ENCODE measurements around the gene SOCS3.

Gene SOCS3, protein sequence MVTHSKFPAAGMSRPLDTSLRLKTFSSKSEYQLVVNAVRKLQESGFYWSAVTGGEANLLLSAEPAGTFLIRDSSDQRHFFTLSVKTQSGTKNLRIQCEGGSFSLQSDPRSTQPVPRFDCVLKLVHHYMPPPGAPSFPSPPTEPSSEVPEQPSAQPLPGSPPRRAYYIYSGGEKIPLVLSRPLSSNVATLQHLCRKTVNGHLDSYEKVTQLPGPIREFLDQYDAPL

GRCh38 chr17:78359997-78360370 is at the start of gene SOCS3:
Gene SOCS3, minus strand, starts transcription at chr17:78360077. Its CDS starts 982 bp downstream, at chr17:78359095.
- Mint-ChIP-seq H3K36me3 (ENCODE audit: low read depth) (peaks cover 44% of the 10 kb centered on the region), H3K9me3 (no peaks in the 10 kb centered on the region), H3K27ac (peak within 1 kb of the TSS; percentile 99), H3K27me3 (peaks cover 2% of the 10 kb centered on the region), H3K4me3 (peak within 1 kb of the TSS; percentile 96), H3K4me1 (ENCODE audit: low read depth) (peaks cover 40% of the 10 kb centered on the region)
- DNase-seq: peak; percentile 98

- H3K27ac Mint-ChIP-seq: peak overlapping the region; percentile 65
These were observed 49.5 kb upstream of the SOCS3 start for GRCh38 chr17:78409191-78409928.

DNA sequence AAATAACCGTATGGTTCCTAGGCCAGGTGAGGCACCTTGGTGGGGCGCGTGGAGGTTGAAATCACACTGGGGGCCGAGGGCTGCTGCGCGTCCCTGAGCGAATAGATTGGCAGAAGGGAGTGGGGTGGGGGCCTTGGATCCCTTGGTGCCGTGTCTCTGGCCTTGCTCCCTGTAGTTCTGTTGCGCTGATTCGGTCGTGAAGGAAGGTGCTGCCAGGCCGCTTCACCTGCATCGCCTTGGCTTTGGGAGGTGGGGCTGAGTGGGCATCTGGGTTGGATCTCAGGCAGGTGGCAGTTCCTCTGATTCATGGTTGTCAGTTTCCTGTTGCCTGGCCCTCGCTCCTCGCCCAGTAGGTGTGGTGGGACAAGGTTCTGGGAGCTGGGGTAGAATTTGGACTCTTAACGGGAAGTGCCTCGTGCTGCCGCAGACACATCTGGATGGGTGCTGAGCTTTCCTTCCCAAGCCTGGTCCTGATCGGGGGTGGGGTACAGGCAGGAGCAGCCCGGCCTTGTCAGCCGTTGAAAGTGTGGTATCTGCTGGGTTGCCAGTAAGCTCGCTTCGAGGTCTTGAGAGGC is 48.7 kb upstream of the SOCS3 start:
- H3K27ac Mint-ChIP-seq: peak overlapping the region; percentile 65
- no peak for DNase-seq
- peaks cover 92% of the 10 kb centered on the region for H3K36me3 Mint-ChIP-seq (ENCODE audit: low read depth)
- peaks cover 64% of the 10 kb centered on the region for H3K4me1 Mint-ChIP-seq (ENCODE audit: low read depth)
- no peaks in the 10 kb centered on the region for H3K27me3 Mint-ChIP-seq
- H3K9me3 Mint-ChIP-seq: no peaks in the 10 kb centered on the region
- no peak overlapping the region for H3K4me3 Mint-ChIP-seq

More at GRCh38 chr17:78409191-78409928, 49.5 kb upstream of the SOCS3 start:
- H3K4me3 Mint-ChIP-seq: no peak overlapping the region
- no peak for DNase-seq
- H3K4me1 Mint-ChIP-seq (ENCODE audit: low read depth): peaks cover 72% of the 10 kb centered on the region
- peaks cover 92% of the 10 kb centered on the region for H3K36me3 Mint-ChIP-seq (ENCODE audit: low read depth)
- no peaks in the 10 kb centered on the region for H3K27me3 Mint-ChIP-seq
- no peaks in the 10 kb centered on the region for H3K9me3 Mint-ChIP-seq

DNA sequence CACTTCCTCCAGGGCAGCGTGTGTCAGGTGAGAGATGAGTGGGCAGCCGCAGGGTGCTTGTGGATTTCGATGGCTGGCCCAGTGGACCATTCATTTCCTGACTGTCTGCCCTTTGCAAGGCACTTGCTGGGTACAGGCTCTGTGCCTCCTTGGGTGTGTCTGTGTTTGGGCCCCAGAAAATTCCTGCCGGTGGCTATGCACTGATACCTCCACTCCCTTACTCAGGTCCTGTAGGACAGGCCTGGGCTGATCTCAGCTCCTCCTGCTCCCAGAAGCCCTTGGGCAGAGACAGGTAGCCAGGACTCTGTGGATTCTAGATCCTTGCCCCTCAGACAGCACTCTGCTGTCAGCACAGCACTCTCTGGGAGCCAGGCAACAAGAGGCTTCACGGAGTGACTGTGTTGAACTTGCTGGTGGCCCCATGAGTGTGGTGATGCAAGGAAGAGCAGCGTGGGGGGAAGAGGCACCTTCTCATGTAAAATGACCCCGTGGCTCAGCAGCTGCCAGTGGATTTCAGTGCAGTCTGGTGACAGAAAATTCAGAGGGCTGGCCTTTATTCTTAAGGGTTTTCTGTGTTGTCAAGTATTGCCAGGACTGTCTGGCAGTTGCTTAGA is 47.6 kb upstream of the SOCS3 start:
- Mint-ChIP-seq H3K27ac (peak overlapping the region; percentile 65), H3K4me3 (no peak overlapping the region), H3K27me3 (no peaks in the 10 kb centered on the region), H3K36me3 (ENCODE audit: low read depth) (peaks cover 92% of the 10 kb centered on the region), H3K4me1 (ENCODE audit: low read depth) (peaks cover 54% of the 10 kb centered on the region), H3K9me3 (no peaks in the 10 kb centered on the region)
- DNase-seq: no peak

DNA sequence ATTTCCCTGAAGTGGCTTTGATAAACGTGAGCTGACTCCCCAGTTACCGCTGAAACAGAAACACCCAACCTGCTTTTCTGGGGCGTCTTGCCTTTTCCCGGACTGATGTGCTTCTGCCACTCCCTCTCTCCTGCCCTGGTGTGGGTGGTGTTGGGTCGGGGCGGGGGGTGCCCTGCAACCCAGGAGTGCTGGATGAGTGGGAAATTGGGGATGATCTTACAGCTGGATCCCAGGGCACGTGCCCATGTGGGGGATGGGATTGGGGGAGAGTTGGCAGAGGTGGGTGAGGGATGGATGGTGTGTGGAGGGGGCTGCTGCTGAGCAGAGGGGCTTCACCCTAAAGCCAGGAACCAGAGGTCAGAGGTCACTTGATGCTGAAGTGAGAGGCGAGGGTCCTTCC is 47.0 kb upstream of the SOCS3 start:
- H3K36me3 Mint-ChIP-seq (ENCODE audit: low read depth): peaks cover 89% of the 10 kb centered on the region
- H3K27ac Mint-ChIP-seq: peak overlapping the region; percentile 65
- peaks cover 48% of the 10 kb centered on the region for H3K4me1 Mint-ChIP-seq (ENCODE audit: low read depth)
- H3K27me3 Mint-ChIP-seq: no peaks in the 10 kb centered on the region
- H3K4me3 Mint-ChIP-seq: no peak overlapping the region
- no peaks in the 10 kb centered on the region for H3K9me3 Mint-ChIP-seq
- DNase-seq: no peak

DNA sequence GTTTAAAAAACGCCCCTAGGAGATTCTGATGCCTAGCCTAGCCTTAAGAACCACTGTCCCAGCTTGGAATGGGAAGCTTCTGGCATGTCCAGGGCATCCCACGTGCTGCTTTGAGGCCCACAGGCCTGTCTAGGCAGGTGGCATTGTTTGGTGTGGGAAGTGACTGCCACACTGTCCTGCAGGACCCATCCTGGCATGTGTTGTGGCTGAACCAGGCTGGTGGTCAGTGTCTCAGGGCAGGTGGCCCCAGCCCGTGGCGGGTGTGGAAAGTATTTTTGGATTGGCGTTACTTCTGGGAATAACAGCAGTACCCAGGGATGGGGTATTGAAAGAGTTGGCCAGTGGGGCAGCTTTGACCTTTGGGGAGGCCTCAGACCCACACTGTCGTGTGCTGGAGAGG is 46.5 kb upstream of the SOCS3 start:
- no peaks in the 10 kb centered on the region for H3K9me3 Mint-ChIP-seq
- no peak overlapping the region for H3K4me3 Mint-ChIP-seq
- H3K27ac Mint-ChIP-seq: peak overlapping the region; percentile 65
- H3K27me3 Mint-ChIP-seq: no peaks in the 10 kb centered on the region
- H3K4me1 Mint-ChIP-seq (ENCODE audit: low read depth): peaks cover 46% of the 10 kb centered on the region
- peaks cover 91% of the 10 kb centered on the region for H3K36me3 Mint-ChIP-seq (ENCODE audit: low read depth)
- DNase-seq: no peak

- Mint-ChIP-seq H3K36me3 (ENCODE audit: low read depth) (peaks cover 96% of the 10 kb centered on the region), H3K27ac (no peak overlapping the region), H3K27me3 (no peaks in the 10 kb centered on the region), H3K4me3 (no peak overlapping the region), H3K4me1 (ENCODE audit: low read depth) (peaks cover 30% of the 10 kb centered on the region), H3K9me3 (no peaks in the 10 kb centered on the region)
- no peak for DNase-seq
These were observed 43.9 kb upstream of the SOCS3 start for GRCh38 chr17:78403822-78404221.

DNA sequence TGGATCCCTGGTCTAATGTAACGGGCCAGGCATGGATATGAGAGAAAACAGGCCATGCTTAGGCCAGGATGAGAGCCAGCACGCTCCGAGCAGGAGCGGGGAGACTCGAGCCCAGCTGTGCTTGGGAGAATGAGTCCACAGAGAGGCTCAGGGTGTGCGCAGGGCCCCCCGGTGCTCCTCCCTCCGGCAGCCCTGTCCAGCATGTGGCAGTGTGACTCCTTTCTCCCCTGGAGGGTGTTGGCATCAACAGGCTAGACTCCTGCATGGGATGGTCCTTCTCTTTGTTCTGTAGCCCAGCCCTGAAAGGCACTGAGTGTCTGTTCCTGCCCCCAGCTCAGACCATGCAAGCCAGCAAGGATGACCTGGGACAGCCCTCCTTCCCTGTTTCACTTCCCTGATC is 42.0 kb upstream of the SOCS3 start:
- Mint-ChIP-seq H3K9me3 (no peaks in the 10 kb centered on the region), H3K27ac (peak overlapping the region; percentile 85), H3K36me3 (ENCODE audit: low read depth) (peaks cover 96% of the 10 kb centered on the region), H3K4me3 (no peak overlapping the region), H3K27me3 (no peaks in the 10 kb centered on the region), H3K4me1 (ENCODE audit: low read depth) (peaks cover 15% of the 10 kb centered on the region)
- no peak for DNase-seq

- Mint-ChIP-seq H3K9me3 (no peaks in the 10 kb centered on the region), H3K4me1 (ENCODE audit: low read depth) (peaks cover 9% of the 10 kb centered on the region), H3K4me3 (no peak overlapping the region), H3K27me3 (no peaks in the 10 kb centered on the region), H3K27ac (peak overlapping the region; percentile 85), H3K36me3 (ENCODE audit: low read depth) (peaks cover 96% of the 10 kb centered on the region)
- no peak for DNase-seq
These were observed 41.4 kb upstream of the SOCS3 start for GRCh38 chr17:78401246-78401645.

GRCh38 chr17:78400581-78401240 is 40.8 kb upstream of the SOCS3 start:
- Mint-ChIP-seq H3K36me3 (ENCODE audit: low read depth) (peaks cover 97% of the 10 kb centered on the region), H3K4me1 (ENCODE audit: low read depth) (peaks cover 6% of the 10 kb centered on the region), H3K4me3 (no peak overlapping the region), H3K27me3 (no peaks in the 10 kb centered on the region), H3K9me3 (no peaks in the 10 kb centered on the region), H3K27ac (peak overlapping the region; percentile 85)
- DNase-seq: no peak

DNA sequence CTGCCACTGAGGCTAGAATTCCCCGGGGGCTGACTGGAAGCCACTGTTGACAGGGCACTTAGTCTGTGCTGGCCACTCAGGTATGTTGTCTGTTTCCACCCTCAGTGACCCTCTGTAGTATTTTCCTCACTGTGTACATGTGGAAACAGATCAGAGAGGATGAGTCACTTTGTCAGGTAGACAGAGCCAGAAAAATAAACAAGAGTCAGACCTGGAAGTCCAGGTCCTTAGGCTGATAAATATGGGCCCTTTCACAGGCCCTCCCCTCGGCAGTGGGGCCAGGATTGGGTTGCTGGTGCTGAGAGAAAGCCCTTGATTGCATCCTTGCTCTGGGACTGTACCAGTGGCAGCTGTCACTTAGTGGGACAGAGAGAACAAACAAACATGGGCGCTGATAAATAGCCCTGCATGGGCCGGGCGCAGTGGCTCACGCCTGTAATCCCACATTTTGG is 39.8 kb upstream of the SOCS3 start:
- no peak for DNase-seq
- H3K4me1 Mint-ChIP-seq (ENCODE audit: low read depth): peaks cover 13% of the 10 kb centered on the region
- no peaks in the 10 kb centered on the region for H3K27me3 Mint-ChIP-seq
- peak overlapping the region; percentile 26 for H3K27ac Mint-ChIP-seq
- peaks cover 97% of the 10 kb centered on the region for H3K36me3 Mint-ChIP-seq (ENCODE audit: low read depth)
- no peak overlapping the region for H3K4me3 Mint-ChIP-seq
- no peaks in the 10 kb centered on the region for H3K9me3 Mint-ChIP-seq

GRCh38 chr17:78399028-78399692 is 39.3 kb upstream of the SOCS3 start:
- H3K27ac Mint-ChIP-seq: peak overlapping the region; percentile 72
- no peak overlapping the region for H3K4me3 Mint-ChIP-seq
- peaks cover 13% of the 10 kb centered on the region for H3K4me1 Mint-ChIP-seq (ENCODE audit: low read depth)
- peaks cover 96% of the 10 kb centered on the region for H3K36me3 Mint-ChIP-seq (ENCODE audit: low read depth)
- H3K27me3 Mint-ChIP-seq: no peaks in the 10 kb centered on the region
- H3K9me3 Mint-ChIP-seq: no peaks in the 10 kb centered on the region
- DNase-seq: no peak

- Mint-ChIP-seq H3K27ac (peak overlapping the region; percentile 72), H3K9me3 (no peaks in the 10 kb centered on the region), H3K4me1 (ENCODE audit: low read depth) (peaks cover 17% of the 10 kb centered on the region), H3K36me3 (ENCODE audit: low read depth) (peaks cover 95% of the 10 kb centered on the region), H3K4me3 (no peak overlapping the region), H3K27me3 (no peaks in the 10 kb centered on the region)
- DNase-seq: no peak
These were observed 38.5 kb upstream of the SOCS3 start for GRCh38 chr17:78398390-78398789.

DNA sequence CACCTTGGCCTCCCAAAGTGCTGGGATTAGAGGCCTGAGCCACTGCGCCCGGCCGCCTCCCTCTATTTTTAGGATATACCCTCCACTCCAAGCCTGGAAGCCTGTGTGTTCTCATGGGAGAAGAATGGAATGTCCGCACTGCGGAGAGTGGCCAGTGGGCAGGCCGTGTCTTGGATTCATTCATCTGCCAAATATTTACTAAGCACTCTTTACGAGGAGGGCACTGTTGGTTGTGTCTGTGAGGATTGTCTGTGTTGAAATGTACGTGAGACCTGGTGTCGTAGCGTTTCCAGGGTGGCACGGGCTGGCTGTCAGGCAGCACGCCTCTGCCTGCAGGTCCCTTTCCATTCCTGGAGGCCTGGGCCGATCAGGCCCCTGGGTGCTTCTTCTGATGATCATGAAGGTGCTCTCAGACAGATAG is 37.8 kb upstream of the SOCS3 start:
- Mint-ChIP-seq H3K4me1 (ENCODE audit: low read depth) (peaks cover 19% of the 10 kb centered on the region), H3K27ac (peak overlapping the region; percentile 53), H3K27me3 (no peaks in the 10 kb centered on the region), H3K36me3 (ENCODE audit: low read depth) (peaks cover 95% of the 10 kb centered on the region), H3K9me3 (no peaks in the 10 kb centered on the region), H3K4me3 (no peak overlapping the region)
- no peak for DNase-seq

All from activated T-cell treated with anti-CD3 and anti-CD28 coated beads, Interleukin-2, amount 50 U/mL, for 24 hours (primary cell).